ENCODE measurements around the gene ACADSB.

DNA sequence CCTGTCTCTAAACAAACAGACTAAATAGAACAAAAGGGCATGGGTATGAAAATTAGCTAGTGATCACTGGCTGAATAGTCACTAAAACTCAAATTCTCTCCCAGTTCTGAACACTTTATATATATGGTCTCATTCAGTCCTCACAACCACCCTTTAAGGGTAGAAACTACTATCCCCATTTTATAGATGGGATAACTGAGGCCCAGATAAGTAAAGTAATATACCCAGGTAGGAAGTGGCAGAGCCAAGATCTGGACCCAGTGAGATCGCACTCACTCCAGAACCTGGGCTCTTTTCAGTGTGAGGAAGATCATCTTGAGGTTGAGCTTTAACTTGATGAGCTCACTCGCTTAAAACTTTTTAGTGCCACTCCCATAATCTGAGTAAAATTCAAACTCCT, 24.1 kb upstream of the ACADSB start:
- TF ChIP-seq, protein P1, sequence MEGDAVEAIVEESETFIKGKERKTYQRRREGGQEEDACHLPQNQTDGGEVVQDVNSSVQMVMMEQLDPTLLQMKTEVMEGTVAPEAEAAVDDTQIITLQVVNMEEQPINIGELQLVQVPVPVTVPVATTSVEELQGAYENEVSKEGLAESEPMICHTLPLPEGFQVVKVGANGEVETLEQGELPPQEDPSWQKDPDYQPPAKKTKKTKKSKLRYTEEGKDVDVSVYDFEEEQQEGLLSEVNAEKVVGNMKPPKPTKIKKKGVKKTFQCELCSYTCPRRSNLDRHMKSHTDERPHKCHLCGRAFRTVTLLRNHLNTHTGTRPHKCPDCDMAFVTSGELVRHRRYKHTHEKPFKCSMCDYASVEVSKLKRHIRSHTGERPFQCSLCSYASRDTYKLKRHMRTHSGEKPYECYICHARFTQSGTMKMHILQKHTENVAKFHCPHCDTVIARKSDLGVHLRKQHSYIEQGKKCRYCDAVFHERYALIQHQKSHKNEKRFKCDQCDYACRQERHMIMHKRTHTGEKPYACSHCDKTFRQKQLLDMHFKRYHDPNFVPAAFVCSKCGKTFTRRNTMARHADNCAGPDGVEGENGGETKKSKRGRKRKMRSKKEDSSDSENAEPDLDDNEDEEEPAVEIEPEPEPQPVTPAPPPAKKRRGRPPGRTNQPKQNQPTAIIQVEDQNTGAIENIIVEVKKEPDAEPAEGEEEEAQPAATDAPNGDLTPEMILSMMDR (IDR thresholded peaks at IDR 0.05), result no peak
- no peak for TF ChIP-seq POLR2A (IDR thresholded peaks at IDR 0.05)

Data from suprapubic skin (tissue), 3 donors.